ENCODE measurements around the gene UCHL3. TPM values are rescaled to one million over a fixed set of nuclear protein-coding genes. Genes with fewer than 3 reads are reported as not detected.

The UCHL3 gene
- total RNA-seq, 4 donors from 2014 or later = 11.3 to 44.2 (median 25.6) TPM

DNA sequence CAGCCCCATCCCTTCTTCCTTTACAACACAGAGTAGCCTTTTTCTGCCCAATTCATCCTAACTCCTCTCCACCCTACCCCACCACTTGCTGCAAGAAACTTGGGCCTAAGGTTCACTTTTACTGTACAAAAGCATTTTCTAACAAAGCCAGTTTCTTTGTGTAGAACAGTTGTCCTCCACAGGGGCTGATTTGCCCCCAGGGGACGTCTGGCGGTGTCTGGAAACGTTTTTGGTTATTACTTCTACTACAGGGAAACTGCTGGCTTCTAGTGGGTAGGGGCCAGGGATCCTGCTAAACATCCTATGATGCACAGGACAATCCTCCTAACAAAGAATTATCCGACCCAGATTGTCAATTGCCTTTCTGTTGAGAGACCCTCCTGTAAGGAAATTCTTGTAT, 79.2 kb downstream of the UCHL3 start:
- TF ChIP-seq, protein P1, sequence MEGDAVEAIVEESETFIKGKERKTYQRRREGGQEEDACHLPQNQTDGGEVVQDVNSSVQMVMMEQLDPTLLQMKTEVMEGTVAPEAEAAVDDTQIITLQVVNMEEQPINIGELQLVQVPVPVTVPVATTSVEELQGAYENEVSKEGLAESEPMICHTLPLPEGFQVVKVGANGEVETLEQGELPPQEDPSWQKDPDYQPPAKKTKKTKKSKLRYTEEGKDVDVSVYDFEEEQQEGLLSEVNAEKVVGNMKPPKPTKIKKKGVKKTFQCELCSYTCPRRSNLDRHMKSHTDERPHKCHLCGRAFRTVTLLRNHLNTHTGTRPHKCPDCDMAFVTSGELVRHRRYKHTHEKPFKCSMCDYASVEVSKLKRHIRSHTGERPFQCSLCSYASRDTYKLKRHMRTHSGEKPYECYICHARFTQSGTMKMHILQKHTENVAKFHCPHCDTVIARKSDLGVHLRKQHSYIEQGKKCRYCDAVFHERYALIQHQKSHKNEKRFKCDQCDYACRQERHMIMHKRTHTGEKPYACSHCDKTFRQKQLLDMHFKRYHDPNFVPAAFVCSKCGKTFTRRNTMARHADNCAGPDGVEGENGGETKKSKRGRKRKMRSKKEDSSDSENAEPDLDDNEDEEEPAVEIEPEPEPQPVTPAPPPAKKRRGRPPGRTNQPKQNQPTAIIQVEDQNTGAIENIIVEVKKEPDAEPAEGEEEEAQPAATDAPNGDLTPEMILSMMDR (IDR thresholded peaks at IDR 0.05; ENCODE audit: low read depth) = no peak

DNA sequence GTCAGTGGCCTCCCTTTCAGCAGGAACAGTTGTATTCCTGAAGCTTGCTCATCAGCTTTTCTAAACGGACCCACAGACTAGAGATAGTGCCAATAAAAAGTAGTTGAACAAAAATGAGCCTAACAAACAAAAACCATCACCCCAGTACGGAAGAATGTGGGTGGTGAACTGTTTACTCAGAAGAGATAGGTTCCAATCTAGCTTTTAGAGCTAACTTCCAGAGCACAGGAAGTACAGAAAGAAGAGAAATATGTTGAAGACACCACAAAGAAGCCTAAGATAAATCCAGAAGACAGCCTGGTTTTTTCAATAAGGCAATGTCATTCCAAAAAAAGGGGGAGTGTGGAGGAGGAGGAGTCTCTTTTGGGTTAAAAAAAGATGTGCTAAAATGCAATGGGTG, 83.7 kb downstream of the UCHL3 start:
- TF ChIP-seq, protein P1 (IDR thresholded peaks at IDR 0.05; ENCODE audit: low read depth) = no peak

DNA sequence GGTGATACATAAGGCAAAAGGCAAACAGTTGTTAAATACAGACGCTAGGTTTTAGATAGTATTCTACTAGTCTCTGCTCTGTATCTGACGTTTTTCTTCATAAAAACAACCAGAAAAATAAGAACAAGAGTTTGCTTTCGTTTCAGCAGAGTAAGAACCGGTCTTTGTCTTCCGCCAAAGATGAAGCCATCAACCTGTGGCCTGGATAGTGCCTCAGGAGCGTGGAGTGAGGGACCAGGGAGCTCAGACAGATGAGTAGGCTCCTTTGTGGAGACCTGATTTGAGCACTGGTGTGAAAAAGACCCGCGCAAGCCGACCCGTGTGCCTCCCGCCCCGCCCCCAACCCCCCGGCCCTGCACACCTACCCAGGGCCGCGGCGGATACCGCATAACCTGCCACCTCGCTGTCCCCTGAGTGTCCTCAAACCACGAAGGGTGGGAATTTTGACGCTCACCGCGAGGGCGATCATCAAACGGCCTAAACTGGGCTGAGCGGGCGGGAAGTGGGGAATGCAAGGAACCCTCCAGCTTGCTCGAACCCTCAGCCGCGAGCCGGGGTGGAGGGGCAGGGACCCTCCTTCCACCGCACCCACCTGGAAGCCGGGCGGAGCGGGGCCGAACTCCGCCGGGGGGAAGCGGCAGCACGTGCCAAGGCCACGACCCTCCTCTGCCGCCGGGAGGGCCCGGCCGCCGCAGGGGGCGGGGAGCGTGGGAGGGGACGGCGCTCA, 85.7 kb downstream of the UCHL3 start:
- TF ChIP-seq, protein P1 (IDR thresholded peaks at IDR 0.05; ENCODE audit: low read depth) = no peak

DNA sequence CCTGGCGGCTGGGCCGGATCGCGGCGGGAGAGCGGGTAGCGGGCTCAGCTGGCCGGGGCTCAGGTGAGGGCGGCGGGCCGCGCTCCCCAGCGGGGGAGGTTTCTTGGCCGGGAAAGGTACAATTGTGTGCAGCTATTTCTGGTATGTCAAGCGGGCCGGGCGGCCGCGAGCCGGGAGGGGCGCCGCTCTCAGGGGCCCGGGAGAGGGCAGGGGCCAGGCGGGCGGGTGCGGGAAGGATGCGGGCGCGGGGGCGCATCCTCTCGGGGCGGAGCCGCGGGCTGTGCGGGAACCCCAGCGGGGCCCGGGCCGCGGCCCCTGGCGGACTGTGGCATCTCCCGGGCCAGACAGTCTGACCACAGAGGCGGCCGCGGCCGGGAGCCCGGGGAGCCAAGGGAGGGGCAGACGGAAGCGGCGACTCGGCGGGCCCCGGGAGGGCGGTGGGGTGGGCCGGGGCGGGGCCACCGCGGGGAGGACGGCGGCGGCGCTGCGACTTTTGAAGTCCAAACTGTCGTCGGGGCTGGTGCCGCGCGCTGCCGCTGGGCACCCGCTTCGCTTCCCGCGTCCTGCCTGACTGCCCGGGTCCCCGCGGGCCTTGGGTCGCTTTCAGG, 86.3 kb downstream of the UCHL3 start, which contains the start of gene LMO7:
Gene LMO7, plus strand, starts transcription at position 503 of the 608 bp plus-strand sequence. CDS start 328 bp downstream, outside the sequence.
- TF ChIP-seq, protein P1 (IDR thresholded peaks at IDR 0.05; ENCODE audit: low read depth) = no peak

DNA sequence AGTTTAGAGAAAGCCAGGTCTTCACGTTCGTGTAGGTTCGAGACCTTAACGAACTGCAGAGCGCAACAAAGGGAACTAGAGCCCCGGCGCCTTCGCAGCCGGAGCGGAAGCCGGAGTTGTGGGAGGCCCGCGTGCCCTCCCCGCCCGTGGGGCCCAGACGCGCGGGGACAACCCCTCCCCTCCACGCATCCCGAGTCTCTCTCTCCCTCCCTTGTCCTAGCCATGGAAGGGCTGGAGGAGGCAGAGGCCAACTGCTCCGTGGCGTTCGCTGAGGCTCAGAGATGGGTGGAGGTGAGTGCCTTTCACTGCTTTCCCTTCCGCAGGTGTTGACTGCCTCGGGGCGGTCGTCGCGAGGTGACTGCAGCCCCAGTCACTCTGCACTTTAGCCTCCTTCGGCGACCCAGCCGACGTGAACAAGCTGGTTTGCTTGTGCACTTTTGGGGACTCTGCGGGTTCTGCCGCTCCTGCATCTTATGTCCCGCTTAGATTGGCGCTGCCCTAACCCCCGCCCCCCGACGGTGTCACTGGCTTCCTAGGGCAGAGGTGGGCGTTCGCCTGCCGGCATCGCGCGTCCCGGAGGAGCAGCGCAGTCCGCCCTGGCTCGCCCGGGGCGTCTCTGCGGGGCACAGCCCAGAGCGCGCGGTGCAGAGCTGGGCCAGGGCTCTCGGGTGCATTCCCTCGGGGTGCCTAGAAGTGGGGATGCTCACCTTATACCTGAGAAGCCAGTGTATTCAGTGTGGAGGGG, 87.0 kb downstream of the UCHL3 start:
- TF ChIP-seq, protein P1 (IDR thresholded peaks at IDR 0.05; ENCODE audit: low read depth) = no peak

DNA sequence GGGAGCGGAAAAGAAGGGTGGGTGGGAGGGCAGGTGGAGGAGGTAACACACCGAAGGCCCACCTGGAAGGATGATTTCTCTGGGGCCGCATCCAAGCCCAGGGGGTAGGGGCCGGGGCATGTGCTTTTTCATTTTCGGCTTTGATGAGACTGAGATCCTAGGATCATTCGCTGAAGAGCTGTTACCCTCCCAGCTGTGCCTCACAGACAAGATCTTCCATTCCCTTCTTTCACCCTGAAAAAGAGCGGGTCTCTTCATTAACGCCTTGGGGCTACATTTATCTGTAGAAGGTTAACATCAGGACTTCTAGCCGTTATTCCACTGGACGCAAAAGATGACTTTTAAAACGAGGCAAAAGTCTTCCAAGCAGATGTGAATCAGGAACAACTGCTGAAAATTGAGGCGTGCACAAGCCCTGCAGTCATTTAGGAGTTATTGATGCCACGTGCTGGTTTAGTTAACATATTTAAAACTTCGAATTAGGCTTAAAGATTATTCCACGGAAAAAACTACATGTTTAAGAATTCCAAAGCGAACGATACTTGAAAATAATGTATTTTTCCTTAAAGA, 87.7 kb downstream of the UCHL3 start:
- TF ChIP-seq, protein P1 (IDR thresholded peaks at IDR 0.05; ENCODE audit: low read depth) = no peak

DNA sequence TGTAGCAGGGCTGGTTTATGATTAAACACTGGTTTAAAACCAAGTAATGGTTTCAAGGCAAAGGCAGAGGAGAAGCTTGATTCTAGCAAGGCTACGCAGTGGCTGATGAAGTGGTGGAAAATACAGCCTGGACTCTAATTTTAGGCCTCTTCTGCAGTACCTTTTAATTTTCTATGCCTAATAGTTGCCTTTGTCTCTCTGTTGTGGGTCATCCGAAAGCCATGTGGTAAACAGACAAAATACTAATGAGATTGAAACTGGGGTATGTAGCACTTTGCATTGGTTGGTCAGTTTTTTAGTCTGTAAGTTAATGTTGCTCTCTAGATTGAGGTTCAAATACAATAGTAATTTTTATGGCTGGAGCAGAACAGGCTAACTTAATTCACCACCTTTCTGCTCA, 89.9 kb downstream of the UCHL3 start:
- TF ChIP-seq, protein P1 (IDR thresholded peaks at IDR 0.05; ENCODE audit: low read depth) = no peak
